ENCODE measurements around the gene AMFR. TPM values are rescaled to one million over a fixed set of nuclear protein-coding genes. Genes with fewer than 3 reads are reported as not detected.

The AMFR gene
- total RNA-seq, 1 donor from 2014 or later: 66.4 TPM

- Mint-ChIP-seq H3K27me3 (ENCODE audit: low read depth) (no peaks in the 10 kb centered on the region), H3K4me3 (no peak overlapping the region), H3K4me1 (no peaks in the 10 kb centered on the region), H3K27ac (ENCODE audit: unreplicated experiment) (no peak overlapping the region), H3K36me3 (ENCODE audit: low read depth) (no peaks in the 10 kb centered on the region), H3K9me3 (no peaks in the 10 kb centered on the region)
- peak; percentile 48 for TF ChIP-seq CTCF (conservative IDR thresholded peaks at IDR 0.05)
- DNase-seq (ENCODE audit: low read depth, low spot score): peak; percentile 63
Measured at GRCh38 chr16:56332464-56333079, 92.8 kb downstream of the AMFR start.

GRCh38 chr16:56331915-56332314, 93.4 kb downstream of the AMFR start:
- H3K9me3 Mint-ChIP-seq: no peaks in the 10 kb centered on the region

GRCh38 chr16:56331399-56331798, 93.9 kb downstream of the AMFR start:
- Mint-ChIP-seq H3K4me3 (no peak overlapping the region), H3K27ac (ENCODE audit: unreplicated experiment) (no peak overlapping the region)
- no peak for TF ChIP-seq CTCF (conservative IDR thresholded peaks at IDR 0.05)

More at GRCh38 chr16:56331915-56332314, 93.4 kb downstream of the AMFR start:
- TF ChIP-seq CTCF (conservative IDR thresholded peaks at IDR 0.05): no peak
- no peaks in the 10 kb centered on the region for H3K4me1 Mint-ChIP-seq
- H3K27me3 Mint-ChIP-seq (ENCODE audit: low read depth): no peaks in the 10 kb centered on the region
- DNase-seq (ENCODE audit: low read depth, low spot score): no peak
- no peaks in the 10 kb centered on the region for H3K36me3 Mint-ChIP-seq (ENCODE audit: low read depth)
- H3K27ac Mint-ChIP-seq (ENCODE audit: unreplicated experiment): no peak overlapping the region
- no peak overlapping the region for H3K4me3 Mint-ChIP-seq

GRCh38 chr16:56330476-56330875, 94.9 kb downstream of the AMFR start:
- Mint-ChIP-seq H3K9me3 (no peaks in the 10 kb centered on the region), H3K36me3 (ENCODE audit: low read depth) (no peaks in the 10 kb centered on the region), H3K4me3 (no peak overlapping the region), H3K27me3 (ENCODE audit: low read depth) (no peaks in the 10 kb centered on the region), H3K27ac (ENCODE audit: unreplicated experiment) (no peak overlapping the region), H3K4me1 (no peaks in the 10 kb centered on the region)
- TF ChIP-seq CTCF (conservative IDR thresholded peaks at IDR 0.05): no peak
- DNase-seq (ENCODE audit: low read depth, low spot score): no peak

More at GRCh38 chr16:56331399-56331798, 93.9 kb downstream of the AMFR start:
- H3K4me1 Mint-ChIP-seq: no peaks in the 10 kb centered on the region
- H3K27me3 Mint-ChIP-seq (ENCODE audit: low read depth): no peaks in the 10 kb centered on the region
- H3K9me3 Mint-ChIP-seq: no peaks in the 10 kb centered on the region
- DNase-seq (ENCODE audit: low read depth, low spot score): no peak
- H3K36me3 Mint-ChIP-seq (ENCODE audit: low read depth): no peaks in the 10 kb centered on the region

- Mint-ChIP-seq H3K27ac (ENCODE audit: unreplicated experiment) (no peak overlapping the region), H3K36me3 (ENCODE audit: low read depth) (no peaks in the 10 kb centered on the region), H3K9me3 (no peaks in the 10 kb centered on the region), H3K27me3 (ENCODE audit: low read depth) (no peaks in the 10 kb centered on the region), H3K4me1 (no peaks in the 10 kb centered on the region), H3K4me3 (no peak overlapping the region)
- no peak for DNase-seq (ENCODE audit: low read depth, low spot score)
- TF ChIP-seq CTCF (conservative IDR thresholded peaks at IDR 0.05): no peak
Measured at GRCh38 chr16:56329887-56330286, 95.5 kb downstream of the AMFR start.
